Cerebellar cortex (tissue), 1 donor: Measurements from ENCODE around the gene NPTN.

Source experiments
- DNase-seq: peaks from one replicate; pipeline ENCODE4 v3.0.0-alpha.2; 2015; ENCODE audit warnings: low spot score

The NPTN gene

DNA sequence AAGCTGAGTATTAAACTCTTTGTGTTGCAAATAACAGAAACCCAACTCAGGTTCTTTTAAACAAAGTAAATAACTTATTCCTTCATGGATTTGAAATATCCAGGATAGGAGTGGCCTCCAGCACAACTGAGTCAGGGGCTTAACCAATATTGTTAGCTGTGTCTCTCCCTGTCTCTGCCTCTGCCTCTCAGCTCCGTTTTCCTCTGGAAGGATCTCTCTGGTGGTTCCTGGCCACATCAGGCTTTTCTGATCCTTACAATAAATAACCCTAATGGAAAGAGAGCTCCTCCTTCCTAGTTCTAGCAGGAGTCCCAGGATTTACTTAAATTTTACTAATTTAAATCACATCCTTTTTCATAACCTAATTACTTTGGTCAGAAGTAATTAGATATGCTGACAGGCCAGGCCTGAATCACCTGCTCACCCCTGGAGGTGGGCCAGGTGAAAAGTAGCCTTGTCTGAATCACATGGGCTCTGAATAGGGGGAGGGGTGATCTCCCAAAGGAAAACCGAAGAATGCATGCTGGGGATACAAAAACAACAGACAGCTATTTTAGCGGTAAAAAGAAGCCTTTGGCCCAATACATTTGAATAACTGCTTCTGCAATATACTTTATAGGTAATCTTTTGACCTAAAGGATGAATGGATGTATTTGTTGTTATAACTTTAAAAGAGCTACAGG lies 114.9 kb downstream of the NPTN start:
- DNase-seq, result no peak

DNA sequence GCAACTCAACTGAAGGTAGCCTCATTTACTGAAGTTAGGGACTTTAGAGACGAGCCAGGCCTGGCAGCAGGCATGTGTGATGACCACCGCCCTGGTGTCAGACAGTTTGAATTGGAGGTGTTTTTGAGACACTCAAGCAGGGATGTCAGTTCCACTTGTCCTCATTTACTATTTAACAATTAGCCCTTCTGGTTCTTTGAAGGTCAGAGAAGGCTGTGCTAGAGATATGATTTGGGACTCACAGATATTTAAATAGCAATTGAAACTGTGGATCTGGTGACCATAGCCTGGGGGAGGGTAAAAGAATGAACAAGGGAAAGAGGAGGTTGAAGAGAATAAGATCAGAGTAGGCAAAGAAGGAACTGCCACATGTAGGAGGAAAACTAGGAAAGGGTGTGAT lies 115.6 kb downstream of the NPTN start:
- DNase-seq, result no peak

DNA sequence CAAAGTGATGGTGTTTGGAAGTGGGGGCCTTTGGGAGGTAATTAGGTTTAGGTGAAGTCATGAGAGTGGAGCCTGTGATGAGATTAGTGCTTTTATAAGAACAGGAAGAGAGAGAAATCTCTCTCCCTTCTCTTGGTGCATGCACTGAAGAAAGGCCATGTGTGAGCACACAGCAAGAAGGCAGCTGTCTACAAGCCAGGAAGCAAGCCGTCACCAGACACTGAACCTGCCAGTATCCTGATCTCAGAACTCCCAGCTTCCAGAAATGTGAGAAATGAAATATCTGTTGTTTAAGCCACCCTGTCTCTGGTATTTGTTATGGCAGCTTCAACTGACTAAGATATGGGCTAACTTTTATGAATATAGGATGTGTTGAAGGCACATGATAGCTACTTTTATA lies 117.7 kb downstream of the NPTN start:
- no peak for DNase-seq
